Measurements from ENCODE around the gene LLCFC1. TPM values are rescaled to one million over a fixed set of nuclear protein-coding genes. Genes with fewer than 3 reads are reported as not detected.

Gene LLCFC1
- polyA plus RNA-seq, 1 of the 3 experiments (the other 2 are of a cell fraction): not detected

GRCh38 chr7:142901426-142902259, 37.6 kb upstream of the LLCFC1 start:
- no peaks in the 10 kb centered on the region for H3K79me2 ChIP-seq (ENCODE audit: insufficient read depth)
- H3F3A ChIP-seq (replicated peaks; ENCODE audit: insufficient read depth): no peaks in the 10 kb centered on the region
- TF ChIP-seq PBX3 (IDR thresholded peaks at IDR 0.05) (no peak), NFIC (IDR thresholded peaks at IDR 0.05; ENCODE audit: borderline replicate concordance) (no peak), RFX5 (IDR thresholded peaks at IDR 0.05; ENCODE audit: low read length) (no peak), FOXM1 (IDR thresholded peaks at IDR 0.05; ENCODE audit: low read depth) (no peak), GATA2 (CRISPR knock-in tag; IDR thresholded peaks at IDR 0.05) (no peak), YY1 (IDR thresholded peaks at IDR 0.05; ENCODE audit: low read depth) (no peak)
- H3K9me2 ChIP-seq: no peaks in the 10 kb centered on the region
- no peaks in the 10 kb centered on the region for H4K20me1 ChIP-seq (ENCODE audit: insufficient read depth)
- DNase-seq: no peak
- no peaks in the 10 kb centered on the region for H3K4me1 ChIP-seq (ENCODE audit: control insufficient read depth in 1 of 2, insufficient read depth in 2 of 2, low read depth in 1 of 2, low read length in 1 of 2)
- H2AFZ ChIP-seq (ENCODE audit: low read depth): no peak overlapping the region
- ChIA-PET POLR2A (no interaction called here), CTCF (interaction anchor here (0.6 to 2.2 kb wide), 4 partner anchors 15 to 313 kb away, joined by 3 to 8 read pairs (median 4); no protein-coding TSS in a partner anchor)
- H3K36me3 ChIP-seq (replicated peaks in 1 of 2; ENCODE audit: control insufficient read depth in 1 of 2, insufficient read depth in 2 of 2, low read length in 1 of 2): no peaks in the 10 kb centered on the region
- no peak overlapping the region for H3K4me2 ChIP-seq
- peaks cover 18% of the 10 kb centered on the region for H3K9me3 ChIP-seq
- 32% methylated on average over 15 of the region's 15 CpGs for WGBS (ENCODE audit: low lambda C conversion rate)
- no peak overlapping the region for H3K4me3 ChIP-seq (ENCODE audit: low read depth in 2 of 2, low read length in 1 of 2)
- no peak overlapping the region for H3K27ac ChIP-seq (ENCODE audit: low read depth in 2 of 2, low read length in 1 of 2)
- no peak overlapping the region for H3K9ac ChIP-seq
- peaks cover 16% of the 10 kb centered on the region; the same call in 1 of the 2 replicates for H3K27me3 ChIP-seq (ENCODE audit: insufficient read depth)

- Histone ChIP-seq H3F3A (replicated peaks; ENCODE audit: insufficient read depth) (no peaks in the 10 kb centered on the region), H3K36me3 (replicated peaks in 1 of 2; ENCODE audit: control insufficient read depth in 1 of 2, insufficient read depth in 2 of 2, low read length in 1 of 2) (no peaks in the 10 kb centered on the region), H3K9ac (no peak overlapping the region), H3K9me2 (no peaks in the 10 kb centered on the region), H3K79me2 (ENCODE audit: insufficient read depth) (no peaks in the 10 kb centered on the region), H2AFZ (ENCODE audit: low read depth) (no peak overlapping the region), H3K27me3 (ENCODE audit: insufficient read depth) (0 out of 2 replicates have a peak, but pooled peaks cover 11% of the 10 kb centered on the region), H3K4me2 (no peak overlapping the region), H4K20me1 (ENCODE audit: insufficient read depth) (no peaks in the 10 kb centered on the region), H3K4me1 (ENCODE audit: control insufficient read depth in 1 of 2, insufficient read depth in 2 of 2, low read depth in 1 of 2, low read length in 1 of 2) (no peaks in the 10 kb centered on the region), H3K9me3 (peaks cover 18% of the 10 kb centered on the region), H3K27ac (ENCODE audit: low read depth in 2 of 2, low read length in 1 of 2) (no peak overlapping the region), H3K4me3 (ENCODE audit: low read depth in 2 of 2, low read length in 1 of 2) (no peak overlapping the region)
- ChIA-PET POLR2A (no interaction called here), CTCF (interaction anchor here (0.6 kb wide), 1 partner anchor 31 kb away, joined by 3 read pairs; no protein-coding TSS in a partner anchor)
- no peak for DNase-seq
- no peak for TF ChIP-seq RFX5 (IDR thresholded peaks at IDR 0.05; ENCODE audit: low read length)
- TF ChIP-seq, protein P1, sequence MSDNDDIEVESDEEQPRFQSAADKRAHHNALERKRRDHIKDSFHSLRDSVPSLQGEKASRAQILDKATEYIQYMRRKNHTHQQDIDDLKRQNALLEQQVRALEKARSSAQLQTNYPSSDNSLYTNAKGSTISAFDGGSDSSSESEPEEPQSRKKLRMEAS (IDR thresholded peaks at IDR 0.05; ENCODE audit: low read depth): no peak
- no peak for TF ChIP-seq EZH2phosphoT487 (IDR thresholded peaks at IDR 0.05; ENCODE audit: borderline replicate concordance, low read depth)
- no peak for TF ChIP-seq SMC3 (IDR thresholded peaks at IDR 0.05; ENCODE audit: low read depth, low read length)
- no peak for TF ChIP-seq MEF2A (IDR thresholded peaks at IDR 0.05; ENCODE audit: borderline replicate concordance, low read depth)
- no peak for TF ChIP-seq CHD2 (IDR thresholded peaks at IDR 0.05; ENCODE audit: low read length, partially characterized antibody)
- no peak for TF ChIP-seq REST (IDR thresholded peaks at IDR 0.05; ENCODE audit: low read depth, low read length)
- TF ChIP-seq PBX3 (IDR thresholded peaks at IDR 0.05): no peak
- TF ChIP-seq, protein P2, sequence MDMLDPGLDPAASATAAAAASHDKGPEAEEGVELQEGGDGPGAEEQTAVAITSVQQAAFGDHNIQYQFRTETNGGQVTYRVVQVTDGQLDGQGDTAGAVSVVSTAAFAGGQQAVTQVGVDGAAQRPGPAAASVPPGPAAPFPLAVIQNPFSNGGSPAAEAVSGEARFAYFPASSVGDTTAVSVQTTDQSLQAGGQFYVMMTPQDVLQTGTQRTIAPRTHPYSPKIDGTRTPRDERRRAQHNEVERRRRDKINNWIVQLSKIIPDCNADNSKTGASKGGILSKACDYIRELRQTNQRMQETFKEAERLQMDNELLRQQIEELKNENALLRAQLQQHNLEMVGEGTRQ (IDR thresholded peaks at IDR 0.05; ENCODE audit: borderline replicate concordance, low read depth, low read length): no peak
- no peak for TF ChIP-seq POLR2AphosphoS5 (IDR thresholded peaks at IDR 0.05; ENCODE audit: low read depth, low read length)
- no peak for TF ChIP-seq ZBTB33 (IDR thresholded peaks at IDR 0.05; ENCODE audit: borderline replicate concordance, low read depth)
- TF ChIP-seq ELF1 (IDR thresholded peaks at IDR 0.05): no peak
- no peak for TF ChIP-seq JUND (IDR thresholded peaks at IDR 0.05)
- TF ChIP-seq FOXM1 (IDR thresholded peaks at IDR 0.05; ENCODE audit: low read depth): no peak
- no peak for TF ChIP-seq RCOR1 (IDR thresholded peaks at IDR 0.05; ENCODE audit: low read length)
Measured at GRCh38 chr7:142904128-142904527, 35.2 kb upstream of the LLCFC1 start.
